ENCODE data around the gene SEC14L5.

DNA sequence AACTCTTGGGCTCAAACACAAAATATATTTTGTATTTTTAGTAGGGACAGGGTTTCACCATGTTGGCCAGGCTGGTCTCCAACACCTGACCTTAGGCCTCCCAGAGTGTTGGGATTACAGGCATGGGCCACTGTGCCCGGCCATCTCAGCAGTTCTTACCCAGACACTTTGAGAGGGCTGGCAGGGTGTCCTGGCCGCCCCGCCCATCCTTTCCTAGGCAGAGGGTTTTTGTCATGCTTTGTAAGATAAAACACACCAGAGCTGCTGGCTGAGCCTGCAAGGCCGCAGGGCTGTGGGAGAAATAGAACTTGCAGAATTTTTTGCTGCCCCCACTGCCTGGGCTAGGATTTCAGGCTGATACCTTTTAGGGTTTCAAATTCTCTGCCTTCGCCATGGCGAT is 29.9 kb upstream of the SEC14L5 start:
- TF ChIP-seq POLR2A (IDR thresholded peaks at IDR 0.05; ENCODE audit: extremely low read depth, insufficient read length): no peak
- TF ChIP-seq, protein P1, sequence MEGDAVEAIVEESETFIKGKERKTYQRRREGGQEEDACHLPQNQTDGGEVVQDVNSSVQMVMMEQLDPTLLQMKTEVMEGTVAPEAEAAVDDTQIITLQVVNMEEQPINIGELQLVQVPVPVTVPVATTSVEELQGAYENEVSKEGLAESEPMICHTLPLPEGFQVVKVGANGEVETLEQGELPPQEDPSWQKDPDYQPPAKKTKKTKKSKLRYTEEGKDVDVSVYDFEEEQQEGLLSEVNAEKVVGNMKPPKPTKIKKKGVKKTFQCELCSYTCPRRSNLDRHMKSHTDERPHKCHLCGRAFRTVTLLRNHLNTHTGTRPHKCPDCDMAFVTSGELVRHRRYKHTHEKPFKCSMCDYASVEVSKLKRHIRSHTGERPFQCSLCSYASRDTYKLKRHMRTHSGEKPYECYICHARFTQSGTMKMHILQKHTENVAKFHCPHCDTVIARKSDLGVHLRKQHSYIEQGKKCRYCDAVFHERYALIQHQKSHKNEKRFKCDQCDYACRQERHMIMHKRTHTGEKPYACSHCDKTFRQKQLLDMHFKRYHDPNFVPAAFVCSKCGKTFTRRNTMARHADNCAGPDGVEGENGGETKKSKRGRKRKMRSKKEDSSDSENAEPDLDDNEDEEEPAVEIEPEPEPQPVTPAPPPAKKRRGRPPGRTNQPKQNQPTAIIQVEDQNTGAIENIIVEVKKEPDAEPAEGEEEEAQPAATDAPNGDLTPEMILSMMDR (IDR thresholded peaks at IDR 0.05; ENCODE audit: low read depth, low read length): no peak
- TF ChIP-seq, protein P2, sequence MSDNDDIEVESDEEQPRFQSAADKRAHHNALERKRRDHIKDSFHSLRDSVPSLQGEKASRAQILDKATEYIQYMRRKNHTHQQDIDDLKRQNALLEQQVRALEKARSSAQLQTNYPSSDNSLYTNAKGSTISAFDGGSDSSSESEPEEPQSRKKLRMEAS (IDR thresholded peaks at IDR 0.05; ENCODE audit: low read depth, low read length): no peak

All from NB4 (cell line).